Osteocyte (in vitro differentiated cells): ENCODE data around the gene DDX51. TPM values are rescaled to one million over a fixed set of nuclear protein-coding genes. Genes with fewer than 3 reads are reported as not detected.

Experiments
- DNase-seq: peaks from one replicate; pipeline ENCODE4 v3.0.0; 2021; ENCODE audit warnings: mixed read lengths; ENCODE audit not compliant: unreplicated experiment; ENCODE audit errors: extremely low spot score
- H3K27ac Mint-ChIP-seq: one replicate; pipeline ENCODE4 v1.8.0; 2021; ENCODE audit warnings: mild to moderate bottlenecking, mixed read lengths; ENCODE audit not compliant: unreplicated experiment
- H3K27me3 Mint-ChIP-seq: one replicate; pipeline ENCODE4 v1.8.0; 2021; ENCODE audit warnings: mixed read lengths; ENCODE audit not compliant: unreplicated experiment
- H3K36me3 Mint-ChIP-seq: one replicate; pipeline ENCODE4 v1.8.0; 2021; ENCODE audit warnings: mixed read lengths; ENCODE audit not compliant: unreplicated experiment
- H3K4me1 Mint-ChIP-seq: one replicate; pipeline ENCODE4 v1.8.0; 2021; ENCODE audit warnings: mixed read lengths; ENCODE audit not compliant: unreplicated experiment
- H3K4me3 Mint-ChIP-seq: one replicate; pipeline ENCODE4 v1.8.0; 2021; ENCODE audit warnings: mild to moderate bottlenecking, moderate library complexity, mixed read lengths; ENCODE audit not compliant: unreplicated experiment
- H3K9me3 Mint-ChIP-seq: one replicate; pipeline ENCODE4 v1.8.0; 2021; ENCODE audit warnings: mixed read lengths; ENCODE audit not compliant: unreplicated experiment
- CTCF ChIP-seq: fragments of 200-600 bp; sonication (generic); IDR thresholded peaks from 2 replicates; pipeline ENCODE4 v1.5.0; 2021; ENCODE audit warnings: antibody characterized with exemption, mild to moderate bottlenecking, moderate library complexity
- total RNA-seq: library from RNA; stranded (reverse); gene quantifications from 2 replicates; pipeline ENCODE4 v1.2.1, GENCODE V29; 2021

Gene DDX51
- total RNA-seq, 1 donor from 2014 or later: 17.7 TPM

DNA sequence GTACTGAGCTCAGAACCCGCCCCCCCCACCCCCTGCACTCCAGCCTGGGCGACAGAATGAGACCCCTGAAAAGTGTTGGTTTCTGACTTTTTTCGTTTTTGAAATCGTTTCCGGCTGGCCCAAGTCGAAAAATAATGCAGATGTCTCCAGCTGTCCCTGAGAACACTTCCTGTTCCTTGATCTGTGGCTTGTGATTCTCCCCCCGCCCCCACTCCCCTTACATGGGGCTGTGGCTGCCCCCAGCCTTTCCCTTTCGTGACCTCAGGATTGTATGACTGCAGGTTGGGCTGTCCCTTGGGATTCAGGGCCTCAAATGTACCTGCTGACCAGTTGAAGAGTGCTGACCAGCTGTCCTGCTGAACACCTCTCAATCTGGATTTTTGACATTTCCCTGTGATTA is 34.2 kb upstream of the DDX51 start:
- no peaks in the 10 kb centered on the region for H3K36me3 Mint-ChIP-seq
- no peaks in the 10 kb centered on the region for H3K9me3 Mint-ChIP-seq
- no peak overlapping the region for H3K27ac Mint-ChIP-seq
- no peaks in the 10 kb centered on the region for H3K4me1 Mint-ChIP-seq
- H3K4me3 Mint-ChIP-seq: no peak overlapping the region
- peaks cover 41% of the 10 kb centered on the region for H3K27me3 Mint-ChIP-seq
- no peak for DNase-seq
- TF ChIP-seq CTCF: no peak

- Mint-ChIP-seq H3K27ac (no peak overlapping the region), H3K4me3 (no peak overlapping the region), H3K36me3 (no peaks in the 10 kb centered on the region), H3K9me3 (no peaks in the 10 kb centered on the region), H3K4me1 (no peaks in the 10 kb centered on the region), H3K27me3 (peaks cover 36% of the 10 kb centered on the region)
- no peak for TF ChIP-seq CTCF
- no peak for DNase-seq
These were observed 32.9 kb upstream of the DDX51 start for GRCh38 chr12:132176920-132177551.

GRCh38 chr12:132176385-132176919 is 32.3 kb upstream of the DDX51 start:
- Mint-ChIP-seq H3K27ac (no peak overlapping the region), H3K36me3 (no peaks in the 10 kb centered on the region), H3K9me3 (no peaks in the 10 kb centered on the region), H3K4me1 (no peaks in the 10 kb centered on the region), H3K27me3 (peaks cover 38% of the 10 kb centered on the region), H3K4me3 (no peak overlapping the region)
- DNase-seq: no peak
- TF ChIP-seq CTCF: no peak

- TF ChIP-seq CTCF: no peak
- H3K27ac Mint-ChIP-seq: no peak overlapping the region
- no peaks in the 10 kb centered on the region for H3K36me3 Mint-ChIP-seq
- H3K27me3 Mint-ChIP-seq: peaks cover 38% of the 10 kb centered on the region
- H3K4me1 Mint-ChIP-seq: no peaks in the 10 kb centered on the region
- DNase-seq: no peak
- no peak overlapping the region for H3K4me3 Mint-ChIP-seq
- no peaks in the 10 kb centered on the region for H3K9me3 Mint-ChIP-seq
These were observed 31.6 kb upstream of the DDX51 start for GRCh38 chr12:132175496-132176384.
